Measurements from ENCODE around the gene ERV3-1.
A peak's percentile ranks its signal among the peaks of the same experiment; 100 is the strongest.
"Not testable (repeated sequence)": the region's sequence is repeated elsewhere in the genome, so short reads cannot be mapped to it uniquely, and the experiment has no call there.

Gene ERV3-1

GRCh38 chr7:64999165-65000004 is 7.1 kb downstream of the ERV3-1 start:
- peak; percentile 52 for DNase-seq

- DNase-seq = no peak
Measured at GRCh38 chr7:64998865-64999164, 7.7 kb downstream of the ERV3-1 start.

GRCh38 chr7:64997927-64998391 is 8.5 kb downstream of the ERV3-1 start:
- DNase-seq = no peak

GRCh38 chr7:64997164-64997908 is 9.2 kb downstream of the ERV3-1 start:
- DNase-seq = no peak

- DNase-seq = no peak
Measured at GRCh38 chr7:64996305-64996704, 10.2 kb downstream of the ERV3-1 start.

GRCh38 chr7:64993901-64994300 is 12.6 kb downstream of the ERV3-1 start:
- no peak for DNase-seq

GRCh38 chr7:64992971-64993370 is 13.5 kb downstream of the ERV3-1 start:
- DNase-seq = no peak

- no peak for DNase-seq
Measured at GRCh38 chr7:64990936-64991335, 15.6 kb downstream of the ERV3-1 start, which contains the start of gene ZNF117. TSS of gene ZNF117 (minus strand) at chr7:64991036.

- DNase-seq = no peak
Measured at GRCh38 chr7:64990216-64990615, 16.3 kb downstream of the ERV3-1 start.

GRCh38 chr7:64978497-64979203 is 27.8 kb downstream of the ERV3-1 start:
- no peak for DNase-seq

- DNase-seq = no peak
Measured at GRCh38 chr7:64965594-64965993, 40.9 kb downstream of the ERV3-1 start.

GRCh38 chr7:64959072-64959747 is 47.3 kb downstream of the ERV3-1 start:
- DNase-seq = no peak

- DNase-seq = peak; percentile 17
Measured at GRCh38 chr7:64951250-64951848, 55.1 kb downstream of the ERV3-1 start.

GRCh38 chr7:64950673-64951072 is 55.8 kb downstream of the ERV3-1 start:
- DNase-seq = not testable (repeated sequence)

- not testable (repeated sequence) for DNase-seq
Measured at GRCh38 chr7:64948774-64949173, 57.7 kb downstream of the ERV3-1 start.

- DNase-seq = no peak
Measured at GRCh38 chr7:64947252-64948000, 59.1 kb downstream of the ERV3-1 start.

GRCh38 chr7:64946772-64947171 is 59.7 kb downstream of the ERV3-1 start:
- no peak for DNase-seq

GRCh38 chr7:64945503-64946175 is 60.8 kb downstream of the ERV3-1 start:
- no peak for DNase-seq

GRCh38 chr7:64944667-64945502 is 61.6 kb downstream of the ERV3-1 start:
- DNase-seq = not testable (repeated sequence)

Data from KG1 (cell line).